IMR-90 (cell line): ENCODE results near the gene DDX60. TPM values are rescaled to one million over a fixed set of nuclear protein-coding genes. Genes with fewer than 3 reads are reported as not detected.
"Not testable (repeated sequence)": the region's sequence is repeated elsewhere in the genome, so short reads cannot be mapped to it uniquely, and the experiment has no call there.

Source experiments
- ATAC-seq: fragments of 200-7000 bp; cut with Tn5 transposase; 2 replicates; pipeline ENCODE4 v1.9.1; 2020; ENCODE audit warnings: low read depth, mild to moderate bottlenecking, moderate library complexity
- BruUV-seq: library from RNA; stranded (reverse); fragments of 400-500 nt; replicated peaks from 2 replicates; lab custom pipeline; 2021; lab: Mats Ljungman, UMichigan
- CTCF ChIA-PET: fragments of 300-600 bp; formaldehyde crosslinking; extraction: SDS; loops from one replicate; lab custom pipeline; 2021; ENCODE audit warnings: antibody characterized with exemption; lab: Yijun Ruan, JAX
- POLR2A ChIA-PET: fragments of 300-600 bp; sonication (Branson Sonifier 250); formaldehyde crosslinking; loops from one replicate; lab custom pipeline; 2022; ENCODE audit warnings: antibody characterized with exemption; ENCODE audit not compliant: unreplicated experiment; lab: Charles Lee
- DNase-seq: peaks from one replicate; pipeline ENCODE4 v3.0.0; 2013
- H2AFZ ChIP-seq: replicated peaks from 2 replicates; pipeline ENCODE3; 2013; ENCODE audit warnings: low read length, mild to moderate bottlenecking; ENCODE audit not compliant: poor library complexity
- H2AK5ac ChIP-seq: 2 replicates; pipeline ENCODE4 v1.6.1; 2013; ENCODE audit warnings: low read depth, low read length, inconsistent platforms
- H2AK9ac ChIP-seq: replicated peaks from 2 replicates; pipeline ENCODE3; 2013; ENCODE audit warnings: mild to moderate bottlenecking, low read depth, low read length, moderate library complexity; ENCODE audit not compliant: poor library complexity
- H2BK120ac ChIP-seq: 2 replicates; pipeline ENCODE4 v1.6.1; 2013; ENCODE audit warnings: low read depth, low read length, inconsistent platforms
- H2BK15ac ChIP-seq: 3 replicates; pipeline ENCODE4 v1.6.1; 2013; ENCODE audit warnings: low read depth, low read length, inconsistent platforms
- H2BK20ac ChIP-seq: 2 replicates; pipeline ENCODE4 v1.6.1; 2013; ENCODE audit warnings: low read depth, mild to moderate bottlenecking, inconsistent platforms, low read length, moderate library complexity
- H2BK5ac ChIP-seq: 2 replicates; pipeline ENCODE4 v1.6.1; 2013; ENCODE audit warnings: mild to moderate bottlenecking, low read depth, low read length, inconsistent platforms; ENCODE audit not compliant: poor library complexity, severe bottlenecking
- H3K14ac ChIP-seq: replicated peaks from 2 replicates; pipeline ENCODE4 v1.6.1; 2013; ENCODE audit warnings: low read depth, low read length, inconsistent platforms
- H3K18ac ChIP-seq: 2 replicates; pipeline ENCODE4 v1.6.1; 2013; ENCODE audit warnings: low read depth, low read length, control low read depth
- H3K23ac ChIP-seq: 2 replicates; pipeline ENCODE4 v1.6.1; 2013; ENCODE audit warnings: low read depth, low read length, inconsistent platforms
- H3K27ac ChIP-seq: 2 replicates; pipeline ENCODE4 v1.5.1; 2013; ENCODE audit warnings: mild to moderate bottlenecking, control low read depth, low read length; ENCODE audit not compliant: insufficient read depth
- H3K27me3 ChIP-seq: 2 replicates; pipeline ENCODE4 v1.6.1; 2013; ENCODE audit warnings: low read length; ENCODE audit not compliant: control insufficient read depth, insufficient read depth
- H3K36me3 ChIP-seq: 2 replicates; pipeline ENCODE4 v1.6.1; 2013; ENCODE audit warnings: low read length, mixed read lengths; ENCODE audit not compliant: control insufficient read depth, insufficient read depth
- H3K4ac ChIP-seq: 2 replicates; pipeline ENCODE4 v1.6.1; 2013; ENCODE audit warnings: low read depth, low read length, inconsistent platforms
- H3K4me1 ChIP-seq: 2 replicates; pipeline ENCODE4 v1.6.1; 2013; ENCODE audit warnings: low read length, mixed read lengths; ENCODE audit not compliant: control insufficient read depth, insufficient read depth
- H3K4me2 ChIP-seq: 2 replicates; pipeline ENCODE4 v1.6.1; 2013; ENCODE audit warnings: low read depth, mild to moderate bottlenecking, control low read depth, low read length, moderate library complexity
- H3K4me3 ChIP-seq: 2 replicates; pipeline ENCODE4 v1.5.1; 2013; ENCODE audit warnings: low read depth, mild to moderate bottlenecking, control low read depth, low read length, moderate library complexity; ENCODE audit not compliant: insufficient read depth
- H3K56ac ChIP-seq: 2 replicates; pipeline ENCODE4 v1.6.1; 2013; ENCODE audit warnings: low read length, inconsistent platforms; ENCODE audit not compliant: insufficient read depth; ENCODE audit errors: extremely low read depth
- H3K79me1 ChIP-seq, 2 experiments: 2 replicates each; pipeline ENCODE4 v1.6.1; 2013; ENCODE audit warnings: low read length in 2 of 2, inconsistent platforms in 1 of 2, low read depth in 1 of 2
- H3K9ac ChIP-seq: 2 replicates; pipeline ENCODE4 v1.6.1; 2013; ENCODE audit warnings: low read depth, low read length, control low read depth
- H3K9me1 ChIP-seq: 2 replicates; pipeline ENCODE4 v1.6.1; 2013; ENCODE audit warnings: low read length, inconsistent platforms; ENCODE audit not compliant: insufficient read depth
- H3K9me3 ChIP-seq: 2 replicates; pipeline ENCODE4 v1.6.1; 2013; ENCODE audit warnings: low read length; ENCODE audit not compliant: control insufficient read depth, insufficient read depth
- H4K20me1 ChIP-seq: 2 replicates; pipeline ENCODE4 v1.6.1; 2013; ENCODE audit warnings: low read length, inconsistent platforms; ENCODE audit not compliant: insufficient read depth
- H4K5ac ChIP-seq: 2 replicates; pipeline ENCODE4 v1.6.1; 2013; ENCODE audit warnings: mild to moderate bottlenecking, low read depth, low read length, control low read depth
- H4K8ac ChIP-seq, 2 experiments: 2 replicates each; pipeline ENCODE4 v1.6.1; 2013; ENCODE audit warnings: low read depth in 2 of 2, low read length in 2 of 2, control low read depth in 1 of 2, inconsistent platforms in 1 of 2
- H4K91ac ChIP-seq: 2 replicates; pipeline ENCODE4 v1.6.1; 2013; ENCODE audit warnings: low read depth, low read length, inconsistent platforms; ENCODE audit not compliant: insufficient read depth
- CEBPB ChIP-seq: IDR thresholded peaks from 2 replicates; pipeline ENCODE4 v1.6.1; 2012; ENCODE audit warnings: low read depth, low read length, improper control_type of control experiment
- POLR2A ChIP-seq: IDR thresholded peaks from 2 replicates; pipeline ENCODE4 v1.6.1; 2012; ENCODE audit warnings: mild to moderate bottlenecking, low read depth, low read length
- RAD21 ChIP-seq: IDR thresholded peaks from 2 replicates; pipeline ENCODE4 v1.6.1; 2012; ENCODE audit warnings: low read length, improper control_type of control experiment
- RCOR1 ChIP-seq: IDR thresholded peaks from 2 replicates; pipeline ENCODE4 v1.6.1; 2012; ENCODE audit warnings: mild to moderate bottlenecking, low read length, improper control_type of control experiment; ENCODE audit not compliant: insufficient replicate concordance
- RFX5 ChIP-seq: IDR thresholded peaks from 2 replicates; pipeline ENCODE4 v1.8.0; 2012; ENCODE audit warnings: low read depth, mild to moderate bottlenecking, low read length, moderate library complexity
- USF2 ChIP-seq: fragments of 150-350 bp; IDR thresholded peaks from 2 replicates; pipeline ENCODE4 v1.6.1; 2017; ENCODE audit warnings: mild to moderate bottlenecking, antibody characterized with exemption, low read length, low read depth
- WGBS, 2 experiments: methylation state at CpG; one replicate each; pipeline versions ENCODE4 v1.1.5 to v1.1.7; 2013; ENCODE audit warnings: missing lambda C conversion rate in 2 of 2; ENCODE audit not compliant: insufficient read length in 1 of 2; ENCODE audit errors: extremely low coverage in 2 of 2; 5-methylcytosine and 5-hydroxymethylcytosine counted together
- dilution Hi-C: fragments of 300-500 bp; cut with HindIII; formaldehyde crosslinking; loops from one replicate; pipeline ENCODE4 v1.14.3; 2018; ENCODE audit warnings: low sequenced_read_pairs; ENCODE audit not compliant: unreplicated experiment
- in situ Hi-C: fragments of 300-500 bp; cut with MboI; formaldehyde crosslinking; loops from 3 replicates; pipeline ENCODE4 v1.14.3; 2019; ENCODE audit warnings: low sequenced_read_pairs, inconsistent platforms, mixed read lengths
- intact Hi-C: fragments of 100-400 bp; cut with micrococcal nuclease; formaldehyde crosslinking; loops from 2 replicates; pipeline ENCODE4 v1.10.0; 2022
- polyA plus RNA-seq, 3 experiments: library from polyadenylated mRNA; depleted of rRNA; stranded (reverse); fragments of >200 nt; gene quantifications; 2 replicates each; pipeline ENCODE4 v1.2.3, GENCODE V29; 2012; ENCODE audit warnings: low replicate concordance in 1 of 3
- total RNA-seq: library from RNA; depleted of rRNA; stranded (reverse); fragments of >200 nt; gene quantifications from 2 replicates; pipeline ENCODE4 v1.2.3, GENCODE V29; 2012

The DDX60 gene
- total and polyA plus RNA-seq, 2 of the 4 experiments (the other 2 are of a cell fraction), result 3.1 to 6.6 TPM

GRCh38 chr4:168304744-168305459 lies 13.7 kb downstream of the DDX60 start:
- no peaks in the 10 kb centered on the region for H3K9me1 ChIP-seq
- H2BK120ac ChIP-seq, result no peak overlapping the region
- ChIA-PET CTCF (no interaction called here), POLR2A (no interaction called here)
- BruUV-seq, result no TSS peak
- no peaks in the 10 kb centered on the region for H3K27me3 ChIP-seq
- TF ChIP-seq RCOR1 (no peak), RFX5 (no peak), USF2 (peak; percentile 36; the same call in 1 of the 2 replicates), POLR2A (no peak), RAD21 (no peak), CEBPB (peak; percentile 83)
- H3K4me2 ChIP-seq, result peak overlapping the region; percentile 54; the same call in 1 of the 2 replicates
- no peaks in the 10 kb centered on the region; the same call in 1 of the 2 replicates for H3K36me3 ChIP-seq
- DNase-seq, result peak; percentile 80
- dilution Hi-C loops, result no loop called here
- no peaks in the 10 kb centered on the region for H3K79me1 ChIP-seq
- H3K14ac ChIP-seq, result no peak overlapping the region
- in situ Hi-C loops, result no loop called here
- no peak overlapping the region for H3K4ac ChIP-seq
- no peak overlapping the region for H3K18ac ChIP-seq
- no peak overlapping the region for H3K56ac ChIP-seq
- no peak overlapping the region for H3K9ac ChIP-seq
- no peak overlapping the region for H2AFZ ChIP-seq
- H4K5ac ChIP-seq, result no peak overlapping the region
- no peaks in the 10 kb centered on the region for H3K9me3 ChIP-seq
- H3K4me1 ChIP-seq, result no peaks in the 10 kb centered on the region
- H2BK15ac ChIP-seq, result no peak overlapping the region
- H3K4me3 ChIP-seq, result no peak overlapping the region
- H2AK5ac ChIP-seq, result no peak overlapping the region
- no peak overlapping the region for H2AK9ac ChIP-seq
- no peak overlapping the region for H2BK5ac ChIP-seq
- intact Hi-C loops, result no loop called here
- no peaks in the 10 kb centered on the region for H4K20me1 ChIP-seq
- no peak overlapping the region for H4K8ac ChIP-seq
- no peak overlapping the region for H3K27ac ChIP-seq
- no CpG with 5 or more reads among the region's 3 CpGs for WGBS, 2 experiments
- H2BK20ac ChIP-seq, result no peak overlapping the region
- H4K91ac ChIP-seq, result no peak overlapping the region
- H3K23ac ChIP-seq, result no peak overlapping the region
- ATAC-seq, result peak; percentile 74

- intact Hi-C loops, H4K20me1 ChIP-seq, H2BK120ac ChIP-seq, H2BK15ac ChIP-seq, dilution Hi-C loops, H3K14ac ChIP-seq, H3K79me1 ChIP-seq, H3K9me1 ChIP-seq, H3K4me1 ChIP-seq, H3K4me3 ChIP-seq, H3K9me3 ChIP-seq, H3K36me3 ChIP-seq, H3K4me2 ChIP-seq, H2AK9ac ChIP-seq, H3K27me3 ChIP-seq, BruUV-seq, H3K18ac ChIP-seq, H2AK5ac ChIP-seq, H4K91ac ChIP-seq, H4K8ac ChIP-seq, H4K5ac ChIP-seq, H2BK5ac ChIP-seq, ATAC-seq, H2BK20ac ChIP-seq, H3K9ac ChIP-seq, H3K4ac ChIP-seq, in situ Hi-C loops, DNase-seq, H3K56ac ChIP-seq, POLR2A ChIA-PET, H2AFZ ChIP-seq, H3K23ac ChIP-seq, H3K27ac ChIP-seq: not testable (repeated sequence)
- 96% methylated on average over 4 of the region's 5 CpGs; no CpG with 5 or more reads in 1 of the 2 experiments for WGBS, 2 experiments
- CTCF ChIA-PET, result interaction anchor here (0.9 kb wide), 1 partner anchor 15 kb away, joined by 3 read pairs; no protein-coding TSS in a partner anchor
Measured at GRCh38 chr4:168303430-168303829, 15.1 kb downstream of the DDX60 start.
